T-helper 1 cell treated with Interleukin-12 subunit alpha and Interleukin-12 subunit beta and Interleukin-4 antibody, amounts not matched to agents 30 μg/mL and 1 μg/mL, for 36 hours (primary cell): Measurements from ENCODE around the gene ZMIZ1.
A peak's percentile ranks its signal among the peaks of the same experiment; 100 is the strongest.
"Not testable (repeated sequence)": the region's sequence is repeated elsewhere in the genome, so short reads cannot be mapped to it uniquely, and the experiment has no call there.

Experiments used
- H3K27ac Mint-ChIP-seq: one replicate; pipeline ENCODE4 v1.8.0; 2021; ENCODE audit warnings: mild to moderate bottlenecking, mixed read lengths
- H3K27me3 Mint-ChIP-seq: one replicate; pipeline ENCODE4 v1.8.0; 2021; ENCODE audit warnings: low read depth, mixed read lengths
- H3K36me3 Mint-ChIP-seq: one replicate; pipeline ENCODE4 v1.8.0; 2021; ENCODE audit warnings: low read depth, mixed read lengths
- H3K4me1 Mint-ChIP-seq: one replicate; pipeline ENCODE4 v1.8.0; 2021; ENCODE audit warnings: low read depth, mixed read lengths
- H3K4me3 Mint-ChIP-seq: one replicate; pipeline ENCODE4 v1.8.0; 2021; ENCODE audit warnings: mild to moderate bottlenecking, moderate library complexity, mixed read lengths
- H3K9me3 Mint-ChIP-seq: one replicate; pipeline ENCODE4 v1.8.0; 2021; ENCODE audit warnings: mixed read lengths

The ZMIZ1 gene

DNA sequence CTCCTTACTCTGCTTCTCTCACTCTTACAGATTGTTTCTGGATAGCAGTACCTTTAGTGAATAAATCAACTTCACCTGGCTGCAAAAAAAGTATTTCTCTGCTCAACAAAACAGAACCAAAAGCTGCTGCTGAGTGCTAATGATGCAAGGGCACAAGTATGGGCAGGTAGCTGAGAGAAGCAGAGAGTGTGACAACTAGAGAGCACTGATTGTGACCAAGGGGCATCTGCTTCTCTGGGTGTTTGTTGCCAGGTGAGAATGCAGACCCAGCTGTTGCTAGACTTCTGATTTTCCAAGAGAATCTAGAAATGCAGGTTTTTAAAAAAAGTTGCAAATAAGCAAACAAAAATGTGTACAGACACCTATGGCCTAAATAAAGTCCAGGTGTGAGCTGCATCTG is 253.2 kb downstream of the ZMIZ1 start:
- H3K9me3 Mint-ChIP-seq = peaks cover 15% of the 10 kb centered on the region
- H3K27ac Mint-ChIP-seq = peak overlapping the region; percentile 99
- H3K4me3 Mint-ChIP-seq = peak overlapping the region; percentile 14
- H3K36me3 Mint-ChIP-seq = peaks cover 22% of the 10 kb centered on the region
- H3K4me1 Mint-ChIP-seq = peaks cover 73% of the 10 kb centered on the region
- no peaks in the 10 kb centered on the region for H3K27me3 Mint-ChIP-seq

GRCh38 chr10:79322616-79323543 is 254.1 kb downstream of the ZMIZ1 start:
- Mint-ChIP-seq H3K4me1 (peaks cover 68% of the 10 kb centered on the region), H3K27me3 (no peaks in the 10 kb centered on the region), H3K36me3 (peaks cover 22% of the 10 kb centered on the region), H3K27ac (peak overlapping the region; percentile 99), H3K4me3 (peak overlapping the region; percentile 74), H3K9me3 (peaks cover 15% of the 10 kb centered on the region)

DNA sequence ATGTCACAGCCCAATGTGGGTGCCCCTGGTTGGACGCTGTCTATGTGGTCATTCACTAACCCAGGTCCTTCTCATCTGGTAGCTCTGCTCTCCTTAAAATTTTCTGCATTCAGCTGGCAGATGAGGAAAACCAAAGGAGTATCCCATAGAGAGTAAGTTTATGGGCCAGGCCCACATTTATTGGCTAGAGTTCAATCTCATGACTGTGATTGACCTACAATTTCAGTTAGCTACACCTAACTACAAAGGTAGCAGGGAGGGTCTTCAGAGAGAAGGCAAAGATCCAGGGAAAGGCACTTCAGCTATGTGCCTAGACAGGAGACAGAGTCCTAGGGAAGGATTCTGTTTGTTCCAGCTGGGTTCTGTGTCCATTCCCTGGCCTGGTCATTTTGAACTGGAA is 254.8 kb downstream of the ZMIZ1 start:
- Mint-ChIP-seq H3K36me3 (peaks cover 18% of the 10 kb centered on the region), H3K9me3 (peaks cover 13% of the 10 kb centered on the region), H3K4me3 (peak overlapping the region; percentile 74), H3K4me1 (peaks cover 61% of the 10 kb centered on the region), H3K27ac (peak overlapping the region; percentile 99), H3K27me3 (no peaks in the 10 kb centered on the region)

DNA sequence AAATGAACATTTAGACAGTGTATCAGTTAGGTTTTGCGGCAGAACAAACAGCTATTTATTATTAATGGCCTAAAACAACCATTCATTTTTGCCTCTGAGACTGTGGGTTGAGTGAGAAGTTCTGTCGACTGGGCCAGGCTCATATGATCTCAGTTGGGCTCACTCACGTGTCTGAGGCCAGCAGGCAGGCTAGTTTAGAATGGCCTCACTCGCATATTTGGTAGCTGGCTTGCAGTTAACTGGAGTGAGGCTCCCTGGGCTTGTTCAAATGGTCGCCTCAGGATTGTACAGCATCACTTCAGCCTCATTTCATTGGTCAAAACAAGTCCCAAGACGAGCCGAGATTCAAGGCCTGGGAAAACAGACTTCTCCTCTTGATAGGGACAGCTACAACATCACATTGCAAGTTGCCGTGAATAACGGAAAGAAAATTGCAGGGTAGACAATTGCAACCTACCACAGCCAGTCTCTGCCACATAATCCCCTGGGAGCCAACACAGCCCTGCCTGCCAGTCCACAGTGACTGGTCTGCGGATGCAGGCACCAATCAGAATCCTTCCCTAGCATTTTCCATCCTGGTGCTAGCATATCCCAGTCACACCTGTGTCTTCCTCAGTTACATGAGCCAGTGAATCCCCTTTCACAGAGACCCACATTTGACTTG is 255.4 kb downstream of the ZMIZ1 start:
- peaks cover 12% of the 10 kb centered on the region for H3K36me3 Mint-ChIP-seq
- peaks cover 55% of the 10 kb centered on the region for H3K4me1 Mint-ChIP-seq
- H3K9me3 Mint-ChIP-seq = peaks cover 8% of the 10 kb centered on the region
- H3K27me3 Mint-ChIP-seq = no peaks in the 10 kb centered on the region
- no peak overlapping the region for H3K4me3 Mint-ChIP-seq
- peak overlapping the region; percentile 99 for H3K27ac Mint-ChIP-seq

DNA sequence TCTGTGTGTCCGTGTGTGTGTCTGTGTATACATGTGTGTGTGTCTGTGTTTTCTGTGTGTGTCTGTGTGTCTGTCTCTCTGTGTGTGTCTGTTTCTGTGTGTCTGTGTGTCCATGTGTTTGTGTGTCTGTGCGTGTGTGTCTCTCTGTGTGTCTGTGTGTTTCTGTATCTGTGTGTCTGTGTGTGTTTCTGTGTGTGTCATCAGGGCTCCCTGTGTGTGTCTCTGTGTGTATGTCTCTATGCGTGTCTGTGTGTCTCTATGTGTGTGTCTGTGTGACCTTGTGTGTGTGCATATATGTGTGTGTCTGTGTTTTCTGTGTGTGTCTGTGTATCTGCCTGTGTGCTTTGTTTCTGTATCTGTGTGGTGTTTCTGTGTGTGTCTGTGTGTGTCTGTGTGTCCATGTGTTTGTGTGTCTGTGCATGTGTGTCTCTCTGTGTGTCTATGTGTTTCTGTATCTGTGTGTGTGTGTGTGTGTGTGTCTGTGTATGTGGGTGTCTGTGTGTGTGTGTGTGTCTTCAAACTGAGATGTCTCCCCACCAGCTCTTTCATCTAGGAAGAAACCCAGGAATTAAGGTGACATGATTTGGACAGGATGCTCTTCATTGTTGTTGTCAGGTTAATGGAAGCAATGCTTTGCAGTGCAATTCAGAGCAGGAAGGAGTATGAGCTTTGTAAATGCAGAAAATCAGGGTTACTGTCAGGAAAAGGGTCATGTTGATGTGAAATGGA is 257.8 kb downstream of the ZMIZ1 start:
- no peaks in the 10 kb centered on the region for H3K27me3 Mint-ChIP-seq
- H3K36me3 Mint-ChIP-seq = peaks cover 2% of the 10 kb centered on the region
- H3K27ac Mint-ChIP-seq = no peak overlapping the region
- no peaks in the 10 kb centered on the region for H3K9me3 Mint-ChIP-seq
- H3K4me1 Mint-ChIP-seq = peaks cover 52% of the 10 kb centered on the region
- no peak overlapping the region for H3K4me3 Mint-ChIP-seq

DNA sequence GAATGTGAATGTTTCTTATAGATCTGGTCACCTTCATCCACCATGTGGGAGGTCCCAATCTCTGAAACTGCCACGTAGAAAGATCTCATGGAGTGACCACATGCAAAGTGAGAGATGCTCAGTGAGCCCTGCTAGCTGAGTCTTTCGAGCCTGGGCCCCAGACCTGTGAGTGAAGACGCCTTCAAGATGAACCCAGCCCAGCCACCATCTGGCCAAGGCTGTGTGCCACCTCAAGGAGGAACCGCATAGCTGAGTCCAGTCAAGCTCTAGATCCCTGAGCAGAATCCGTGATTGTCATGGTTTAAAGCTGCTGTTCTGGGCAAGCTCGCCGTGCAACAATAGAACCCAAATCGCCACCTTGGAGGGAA is 258.3 kb downstream of the ZMIZ1 start:
- Mint-ChIP-seq H3K9me3 (no peaks in the 10 kb centered on the region), H3K4me1 (peaks cover 52% of the 10 kb centered on the region), H3K4me3 (no peak overlapping the region), H3K36me3 (peaks cover 4% of the 10 kb centered on the region), H3K27me3 (no peaks in the 10 kb centered on the region), H3K27ac (no peak overlapping the region)

DNA sequence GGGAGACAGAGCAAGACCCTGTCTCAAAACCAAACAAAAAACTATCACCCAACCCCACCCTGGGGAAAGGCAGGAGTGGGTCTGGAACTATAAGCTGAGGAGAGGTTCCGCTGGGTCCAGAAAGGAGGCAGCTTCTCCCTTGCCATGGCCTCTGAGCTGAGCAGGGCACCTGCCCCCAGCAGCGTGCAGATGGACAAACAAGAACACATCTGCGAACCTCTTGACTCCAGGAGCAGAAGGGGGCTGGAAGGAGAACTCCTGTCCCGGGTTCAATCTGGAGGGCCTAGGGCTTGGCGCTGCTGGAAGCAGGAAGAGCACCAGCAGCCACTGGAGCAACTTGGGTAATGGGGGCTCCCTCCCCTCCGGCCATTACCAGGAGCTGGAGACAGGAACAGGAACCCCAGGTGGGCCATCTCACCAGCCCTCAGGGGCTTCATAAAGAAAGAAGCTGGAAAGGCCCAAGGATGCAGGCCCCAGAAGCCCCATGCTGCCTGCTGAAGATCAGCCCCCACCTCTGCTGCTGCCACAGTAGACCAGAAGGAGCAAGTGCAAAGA is 259.5 kb downstream of the ZMIZ1 start:
- Mint-ChIP-seq H3K27me3 (no peaks in the 10 kb centered on the region), H3K4me1 (peaks cover 46% of the 10 kb centered on the region), H3K27ac (no peak overlapping the region)

GRCh38 chr10:79328737-79329504 is 260.2 kb downstream of the ZMIZ1 start:
- Mint-ChIP-seq H3K4me3 (no peak overlapping the region), H3K36me3 (peaks cover 2% of the 10 kb centered on the region), H3K9me3 (peaks cover 2% of the 10 kb centered on the region), H3K4me1 (peaks cover 41% of the 10 kb centered on the region), H3K27ac (peak overlapping the region; percentile 47), H3K27me3 (no peaks in the 10 kb centered on the region)

More for the DNA sequence above, 259.5 kb downstream of the ZMIZ1 start:
- H3K36me3 Mint-ChIP-seq = peaks cover 2% of the 10 kb centered on the region
- no peaks in the 10 kb centered on the region for H3K9me3 Mint-ChIP-seq
- H3K4me3 Mint-ChIP-seq = no peak overlapping the region

- H3K4me3 Mint-ChIP-seq = no peak overlapping the region
- H3K36me3 Mint-ChIP-seq = peaks cover 4% of the 10 kb centered on the region
- peak overlapping the region; percentile 47 for H3K27ac Mint-ChIP-seq
- peaks cover 39% of the 10 kb centered on the region for H3K4me1 Mint-ChIP-seq
- H3K9me3 Mint-ChIP-seq = peaks cover 5% of the 10 kb centered on the region
- H3K27me3 Mint-ChIP-seq = no peaks in the 10 kb centered on the region
Observed at GRCh38 chr10:79329529-79329928, 260.8 kb downstream of the ZMIZ1 start.

DNA sequence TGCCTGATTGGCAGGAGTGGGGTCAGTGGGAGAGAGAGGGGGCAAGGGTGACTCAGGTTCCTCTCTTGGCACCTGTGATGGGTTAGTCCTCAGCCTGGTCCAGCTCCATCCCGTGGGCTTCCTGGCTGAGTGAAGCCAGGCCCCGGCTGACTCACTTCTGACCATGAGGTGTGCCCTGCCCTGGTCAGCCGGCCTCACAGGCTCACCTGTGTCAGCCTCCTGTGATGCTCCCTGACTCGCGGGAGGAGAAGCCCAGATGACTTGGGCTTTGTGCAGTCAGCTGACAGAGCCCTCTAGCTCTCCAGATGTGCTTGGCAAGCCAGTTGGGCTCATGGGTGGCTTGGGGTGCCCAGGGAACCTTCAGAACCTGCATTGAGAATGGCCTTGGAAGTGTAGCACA is 262.5 kb downstream of the ZMIZ1 start:
- H3K9me3 Mint-ChIP-seq = peaks cover 5% of the 10 kb centered on the region
- no peaks in the 10 kb centered on the region for H3K27me3 Mint-ChIP-seq
- H3K36me3 Mint-ChIP-seq = peaks cover 4% of the 10 kb centered on the region
- peak overlapping the region; percentile 97 for H3K27ac Mint-ChIP-seq
- H3K4me3 Mint-ChIP-seq = peak overlapping the region; percentile 59
- H3K4me1 Mint-ChIP-seq = peaks cover 41% of the 10 kb centered on the region

DNA sequence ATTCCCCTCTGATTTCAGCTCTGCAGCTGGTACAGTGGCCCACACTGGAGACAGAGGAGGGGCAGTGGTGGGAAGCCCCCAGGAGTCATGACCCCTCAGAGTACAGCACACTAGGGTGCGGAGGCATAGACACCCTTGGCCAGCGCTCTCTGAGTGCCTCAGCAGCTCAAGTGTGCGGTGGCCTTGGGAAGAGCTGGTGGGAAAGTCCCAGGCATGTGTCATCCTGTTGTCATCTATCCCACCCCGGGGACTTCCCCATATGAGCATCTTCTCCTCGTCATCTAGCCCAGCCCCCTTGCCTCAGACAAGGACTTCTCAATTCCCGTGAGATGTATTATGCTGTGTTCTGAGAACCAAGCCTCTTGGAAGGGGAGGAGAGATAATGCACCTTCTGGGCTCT is 262.9 kb downstream of the ZMIZ1 start:
- Mint-ChIP-seq H3K4me3 (peak overlapping the region; percentile 59), H3K36me3 (peaks cover 4% of the 10 kb centered on the region), H3K27me3 (no peaks in the 10 kb centered on the region), H3K4me1 (peaks cover 43% of the 10 kb centered on the region), H3K9me3 (peaks cover 5% of the 10 kb centered on the region), H3K27ac (peak overlapping the region; percentile 97)

GRCh38 chr10:79332610-79333315 is 264.0 kb downstream of the ZMIZ1 start:
- peaks cover 46% of the 10 kb centered on the region for H3K4me1 Mint-ChIP-seq
- not testable (repeated sequence) for H3K9me3 Mint-ChIP-seq, H3K4me3 Mint-ChIP-seq, H3K27me3 Mint-ChIP-seq, H3K36me3 Mint-ChIP-seq
- H3K27ac Mint-ChIP-seq = peak overlapping the region; percentile 78

- H3K27me3 Mint-ChIP-seq = no peaks in the 10 kb centered on the region
- peaks cover 4% of the 10 kb centered on the region for H3K36me3 Mint-ChIP-seq
- peaks cover 8% of the 10 kb centered on the region for H3K9me3 Mint-ChIP-seq
- H3K27ac Mint-ChIP-seq = peak overlapping the region; percentile 78
- peaks cover 46% of the 10 kb centered on the region for H3K4me1 Mint-ChIP-seq
- H3K4me3 Mint-ChIP-seq = no peak overlapping the region
Observed at GRCh38 chr10:79333513-79333912, 264.7 kb downstream of the ZMIZ1 start.
